ACHN (cell line): ENCODE measurements around the gene HTT.
"Not testable (repeated sequence)": the region's sequence is repeated elsewhere in the genome, so short reads cannot be mapped to it uniquely, and the experiment has no call there.

Experiments
- DNase-seq: peaks from one replicate; pipeline ENCODE4 v3.0.0-alpha.2; 2015
- in situ Hi-C: cut with HindIII; loops from 2 replicates; pipeline ENCODE4 v1.10.0; 2017; ENCODE audit warnings: low sequenced_read_pairs, low pct_ligation_motif_present, low pct_unique_long_range_greater_than_20kb

Gene HTT

DNA sequence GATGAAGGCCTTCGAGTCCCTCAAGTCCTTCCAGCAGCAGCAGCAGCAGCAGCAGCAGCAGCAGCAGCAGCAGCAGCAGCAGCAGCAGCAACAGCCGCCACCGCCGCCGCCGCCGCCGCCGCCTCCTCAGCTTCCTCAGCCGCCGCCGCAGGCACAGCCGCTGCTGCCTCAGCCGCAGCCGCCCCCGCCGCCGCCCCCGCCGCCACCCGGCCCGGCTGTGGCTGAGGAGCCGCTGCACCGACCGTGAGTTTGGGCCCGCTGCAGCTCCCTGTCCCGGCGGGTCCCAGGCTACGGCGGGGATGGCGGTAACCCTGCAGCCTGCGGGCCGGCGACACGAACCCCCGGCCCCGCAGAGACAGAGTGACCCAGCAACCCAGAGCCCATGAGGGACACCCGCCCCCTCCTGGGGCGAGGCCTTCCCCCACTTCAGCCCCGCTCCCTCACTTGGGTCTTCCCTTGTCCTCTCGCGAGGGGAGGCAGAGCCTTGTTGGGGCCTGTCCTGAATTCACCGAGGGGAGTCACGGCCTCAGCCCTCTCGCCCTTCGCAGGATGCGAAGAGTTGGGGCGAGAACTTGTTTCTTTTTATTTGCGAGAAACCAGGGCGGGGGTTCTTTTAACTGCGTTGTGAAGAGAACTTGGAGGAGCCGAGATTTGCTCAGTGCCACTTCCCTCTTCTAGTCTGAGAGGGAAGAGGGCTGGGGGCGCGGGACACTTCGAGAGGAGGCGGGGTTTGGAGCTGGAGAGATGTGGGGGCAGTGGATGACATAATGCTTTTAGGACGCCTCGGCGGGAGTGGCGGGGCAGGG lies 568 bp downstream of the HTT start:
- DNase-seq = peak; percentile 68
- in situ Hi-C loops = no loop called here

DNA sequence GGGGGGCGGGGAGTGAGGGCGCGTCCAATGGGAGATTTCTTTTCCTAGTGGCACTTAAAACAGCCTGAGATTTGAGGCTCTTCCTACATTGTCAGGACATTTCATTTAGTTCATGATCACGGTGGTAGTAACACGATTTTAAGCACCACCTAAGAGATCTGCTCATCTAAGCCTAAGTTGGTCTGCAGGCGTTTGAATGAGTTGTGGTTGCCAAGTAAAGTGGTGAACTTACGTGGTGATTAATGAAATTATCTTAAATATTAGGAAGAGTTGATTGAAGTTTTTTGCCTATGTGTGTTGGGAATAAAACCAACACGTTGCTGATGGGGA lies 1.1 kb downstream of the HTT start:
- no peak for DNase-seq
- in situ Hi-C loops = no loop called here

- in situ Hi-C loops = no loop called here
- DNase-seq = no peak
Observed at GRCh38 chr4:3077796-3078195, 3.3 kb downstream of the HTT start.

- in situ Hi-C loops = no loop called here
Observed at GRCh38 chr4:3079694-3080123, 5.2 kb downstream of the HTT start.

DNA sequence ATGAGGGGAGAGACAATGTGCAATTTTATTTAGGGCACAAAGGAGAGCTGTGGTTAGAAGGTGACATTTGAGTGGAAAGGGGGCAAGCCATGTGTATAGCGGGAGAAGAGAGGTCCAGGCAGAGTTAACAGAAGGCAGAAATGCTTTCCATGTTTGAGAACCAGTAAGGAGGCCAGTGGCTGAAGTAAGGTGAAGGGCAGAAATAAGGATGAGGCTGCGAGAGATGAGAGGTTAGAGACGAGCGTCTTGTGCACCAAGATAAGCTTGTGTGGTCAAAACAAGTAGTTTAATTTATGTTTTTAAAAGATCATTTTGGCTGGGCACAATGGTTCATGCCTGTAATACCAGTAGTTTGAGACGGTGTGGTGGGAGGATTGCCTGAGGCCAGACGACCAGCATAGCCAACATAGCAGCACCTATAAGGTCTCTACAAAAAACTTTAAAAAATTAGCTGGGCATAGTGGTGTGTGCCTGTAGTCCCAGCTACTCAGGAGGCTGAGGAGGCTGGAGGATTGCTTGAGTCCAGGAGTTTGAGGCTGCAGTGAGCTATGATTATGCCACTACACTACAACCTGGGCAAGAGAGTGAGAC lies 8.5 kb downstream of the HTT start:
- in situ Hi-C loops = no loop called here
- DNase-seq = no peak

More at GRCh38 chr4:3079694-3080123, 5.2 kb downstream of the HTT start:
- DNase-seq = no peak

DNA sequence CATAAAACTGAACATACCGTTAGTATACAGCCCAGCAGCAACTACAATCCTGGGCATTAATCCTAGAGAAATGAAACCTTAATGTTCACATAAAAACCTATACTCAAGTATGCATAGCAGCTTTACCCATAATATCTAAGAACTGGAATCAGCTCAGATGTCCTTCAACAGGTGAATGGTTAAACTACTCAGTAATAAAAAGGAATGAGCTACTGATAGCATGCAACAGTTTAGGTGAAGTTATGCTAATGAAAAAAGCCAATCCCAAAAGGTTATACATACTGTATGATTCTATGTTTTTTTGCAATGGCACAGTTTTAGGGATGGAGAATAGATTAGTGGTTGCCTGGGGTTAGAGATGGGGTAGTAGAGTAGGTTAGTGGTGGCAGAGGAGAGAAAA lies 9.3 kb downstream of the HTT start:
- in situ Hi-C loops = no loop called here

GRCh38 chr4:3085948-3086670 lies 11.6 kb downstream of the HTT start:
- in situ Hi-C loops = no loop called here

More for the DNA sequence above, 9.3 kb downstream of the HTT start:
- DNase-seq = no peak

GRCh38 chr4:3087115-3087797 lies 12.8 kb downstream of the HTT start:
- no peak for DNase-seq
- in situ Hi-C loops = no loop called here

More at GRCh38 chr4:3085948-3086670, 11.6 kb downstream of the HTT start:
- DNase-seq = no peak

DNA sequence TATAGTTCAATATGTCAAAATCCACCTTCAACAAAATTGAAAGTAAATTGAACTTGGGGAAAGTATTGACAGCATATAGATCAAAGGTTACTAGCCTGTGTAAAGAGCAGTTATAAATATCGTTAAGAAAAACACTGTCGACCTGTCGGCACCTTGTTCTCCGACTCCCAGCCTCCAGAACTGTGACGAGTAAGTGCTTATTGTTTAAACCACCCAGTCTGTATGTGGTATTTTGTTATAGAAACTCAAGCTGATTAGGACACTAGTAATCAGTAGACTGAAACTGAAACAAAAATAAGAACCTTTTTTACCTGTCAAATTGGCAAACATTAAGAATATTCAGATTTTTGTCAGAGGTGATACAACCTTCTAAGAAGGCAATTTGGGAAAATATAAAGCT lies 17.0 kb downstream of the HTT start:
- no peak for DNase-seq
- in situ Hi-C loops = no loop called here

DNA sequence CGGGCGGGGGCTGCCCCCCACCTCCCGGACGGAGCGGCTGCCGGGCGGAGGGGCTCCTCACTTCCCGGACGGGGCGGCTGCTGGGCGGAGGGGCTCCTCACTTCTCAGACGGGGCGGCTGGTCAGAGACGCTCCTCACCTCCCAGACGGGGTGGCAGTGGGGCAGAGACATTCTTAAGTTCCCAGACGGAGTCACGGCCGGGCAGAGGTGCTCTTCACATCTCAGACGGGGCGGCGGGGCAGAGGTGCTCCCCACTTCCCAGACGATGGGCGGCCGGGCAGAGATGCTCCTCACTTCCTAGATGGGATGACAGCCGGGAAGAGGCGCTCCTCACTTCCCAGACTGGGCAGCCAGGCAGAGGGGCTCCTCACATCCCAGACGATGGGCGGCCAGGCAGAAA lies 20.2 kb downstream of the HTT start:
- in situ Hi-C loops = not testable (repeated sequence)

DNA sequence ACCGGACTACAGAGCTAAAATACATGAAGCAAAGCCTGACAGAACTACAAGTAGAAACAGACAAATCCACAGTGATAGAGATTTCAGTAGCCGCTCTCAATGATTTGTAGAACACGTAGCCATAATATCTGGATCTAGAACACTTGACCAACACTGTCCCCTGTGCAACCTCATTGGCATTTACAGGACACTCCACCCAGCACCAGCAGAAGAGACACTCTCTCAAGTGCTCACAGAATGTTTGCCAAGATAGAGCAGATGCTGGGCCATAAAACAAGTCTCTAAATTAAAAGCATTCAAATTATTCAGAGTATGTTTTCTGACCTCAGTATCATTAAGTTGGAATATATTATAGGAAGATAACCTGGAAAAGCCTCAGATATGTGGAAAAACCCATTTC lies 21.7 kb downstream of the HTT start:
- no peak for DNase-seq
- in situ Hi-C loops = no loop called here

More for the DNA sequence above, 20.2 kb downstream of the HTT start:
- DNase-seq = not testable (repeated sequence)

GRCh38 chr4:3098346-3098745 lies 23.9 kb downstream of the HTT start:
- no peak for DNase-seq

DNA sequence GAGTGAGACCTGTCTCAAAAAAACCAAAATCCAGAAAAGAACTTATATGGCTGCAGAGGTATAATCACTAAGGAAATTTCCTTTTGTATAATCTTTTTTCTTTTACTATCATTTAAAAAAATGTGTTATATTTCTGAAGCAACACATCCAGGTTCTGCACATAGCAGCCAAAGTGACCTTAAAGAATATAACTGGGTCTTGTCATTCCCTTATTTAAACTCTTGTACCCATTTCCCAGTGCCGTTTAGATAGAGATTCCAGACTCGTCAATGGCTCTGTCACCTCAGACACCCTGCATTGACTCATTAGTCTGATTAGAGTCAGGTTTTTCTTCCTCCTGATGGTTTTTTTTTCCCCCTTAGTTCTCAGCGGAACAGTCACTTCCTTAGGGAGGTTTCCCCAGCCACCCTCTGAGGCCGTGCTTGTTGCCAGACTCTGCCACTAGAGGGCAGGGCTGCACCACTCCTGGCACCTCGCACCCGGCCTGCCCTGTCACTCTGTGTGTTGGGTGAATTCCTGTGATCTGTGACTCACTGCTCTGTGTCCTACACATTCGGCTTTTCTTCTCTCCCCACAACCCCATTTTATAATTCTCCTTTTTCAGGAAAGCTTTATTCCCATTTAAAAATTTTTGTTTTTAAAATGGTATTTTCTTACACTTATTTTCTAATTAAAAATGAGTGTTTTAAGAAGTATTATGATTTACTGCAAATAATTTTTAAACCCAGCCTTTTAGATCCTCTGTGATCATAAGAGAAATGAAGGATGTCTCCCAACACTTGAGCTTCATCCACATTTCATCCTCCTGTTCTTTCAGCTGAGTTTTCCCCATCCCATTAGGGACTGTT lies 32.1 kb downstream of the HTT start:
- DNase-seq = peak; percentile 85
- in situ Hi-C loops = no loop called here

More at GRCh38 chr4:3098346-3098745, 23.9 kb downstream of the HTT start:
- in situ Hi-C loops = no loop called here

DNA sequence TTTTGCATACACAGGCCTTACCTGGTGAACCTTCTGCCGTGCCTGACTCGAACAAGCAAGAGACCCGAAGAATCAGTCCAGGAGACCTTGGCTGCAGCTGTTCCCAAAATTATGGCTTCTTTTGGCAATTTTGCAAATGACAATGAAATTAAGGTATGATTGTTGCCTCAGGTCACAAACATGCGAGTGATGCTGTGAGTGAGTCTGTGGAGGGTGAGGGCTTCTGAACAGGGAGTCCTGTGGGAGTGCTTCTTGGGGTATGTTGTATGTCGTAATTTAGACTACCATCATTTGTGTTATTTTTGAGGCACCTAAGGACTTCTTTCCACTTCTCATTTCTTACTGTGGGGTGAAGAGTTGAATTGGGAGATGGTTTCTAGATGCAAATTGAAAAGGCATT lies 32.8 kb downstream of the HTT start:
- DNase-seq = no peak
- in situ Hi-C loops = no loop called here

DNA sequence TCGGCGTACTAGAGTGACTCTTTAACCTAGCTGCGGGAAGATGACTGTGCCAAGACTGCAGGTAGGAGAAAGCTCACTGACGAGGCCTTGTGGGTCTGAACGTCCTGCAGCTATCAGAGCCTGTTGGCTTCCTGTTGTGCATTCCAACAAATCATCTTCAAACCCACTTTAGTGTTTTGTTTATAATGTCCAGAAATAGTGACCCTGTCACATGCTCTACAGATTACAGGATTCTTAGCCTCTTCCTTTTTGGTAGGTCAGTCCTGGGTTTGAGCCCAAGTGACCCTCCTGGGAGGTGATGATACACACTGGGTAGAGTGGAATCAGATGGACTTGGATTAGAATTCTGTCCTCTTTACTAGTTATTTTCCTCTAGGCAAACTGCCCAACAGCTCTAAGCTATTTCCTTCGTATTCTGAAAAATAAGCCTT lies 33.2 kb downstream of the HTT start:
- in situ Hi-C loops = no loop called here

DNA sequence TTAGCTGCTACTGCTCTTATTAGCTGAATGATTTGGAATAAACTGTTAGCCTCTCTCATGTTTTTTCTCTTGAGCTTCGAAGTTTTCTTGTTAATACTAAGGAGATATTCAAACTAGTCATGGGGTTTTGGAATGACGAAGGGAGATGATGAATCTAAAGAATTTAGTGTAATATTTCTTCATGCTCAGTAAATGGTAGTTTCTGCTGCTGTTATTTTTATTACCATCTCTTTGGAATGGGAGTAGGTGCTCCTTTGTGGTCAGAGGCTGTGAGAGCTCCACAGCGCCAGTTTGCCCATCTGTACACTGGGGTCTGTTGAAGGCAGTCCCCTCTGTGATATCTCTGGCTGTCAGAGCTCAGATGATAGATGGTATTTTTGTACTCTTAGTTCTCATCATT lies 33.7 kb downstream of the HTT start:
- no peak for DNase-seq
- in situ Hi-C loops = no loop called here

More for the DNA sequence above, 33.2 kb downstream of the HTT start:
- no peak for DNase-seq

GRCh38 chr4:3111461-3111860 lies 37.0 kb downstream of the HTT start:
- no peak for DNase-seq
- in situ Hi-C loops = no loop called here

GRCh38 chr4:3112201-3112600 lies 37.7 kb downstream of the HTT start:
- DNase-seq = no peak
- in situ Hi-C loops = no loop called here
